ENCODE data around the gene NCR3LG1. TPM values are rescaled to one million over a fixed set of nuclear protein-coding genes. Genes with fewer than 3 reads are reported as not detected.
"Not testable (repeated sequence)": the region's sequence is repeated elsewhere in the genome, so short reads cannot be mapped to it uniquely, and the experiment has no call there.

Gene NCR3LG1
- polyA plus RNA-seq, 1 of the 3 experiments (the other 2 are of a cell fraction): 0.67 TPM

GRCh38 chr11:17423533-17424310 is 72.1 kb downstream of the NCR3LG1 start:
- Histone ChIP-seq H3K36me3 (replicated peaks in 1 of 2; ENCODE audit: control insufficient read depth in 1 of 2, insufficient read depth in 2 of 2, low read length in 1 of 2) (no peaks in the 10 kb centered on the region), H3K79me2 (ENCODE audit: insufficient read depth) (no peaks in the 10 kb centered on the region), H3F3A (replicated peaks; ENCODE audit: insufficient read depth) (no peaks in the 10 kb centered on the region), H3K4me3 (ENCODE audit: low read depth in 2 of 2, low read length in 1 of 2) (no peak overlapping the region), H3K9ac (no peak overlapping the region), H2AFZ (ENCODE audit: low read depth) (no peak overlapping the region), H3K9me3 (no peaks in the 10 kb centered on the region), H3K9me2 (no peaks in the 10 kb centered on the region), H4K20me1 (ENCODE audit: insufficient read depth) (no peaks in the 10 kb centered on the region), H3K4me1 (ENCODE audit: control insufficient read depth in 1 of 2, insufficient read depth in 2 of 2, low read depth in 1 of 2, low read length in 1 of 2) (peaks cover 0 to 5% of the 10 kb centered on the region in 2 experiments; a peak in 1 of 4 replicates), H3K27me3 (ENCODE audit: insufficient read depth) (peaks cover 10% of the 10 kb centered on the region; the same call in 1 of the 2 replicates), H3K4me2 (no peak overlapping the region), H3K27ac (ENCODE audit: low read depth in 2 of 2, low read length in 1 of 2) (no peak overlapping the region)
- DNase-seq: no peak
- POLR2A ChIA-PET: no interaction called here
- WGBS (ENCODE audit: low lambda C conversion rate): 61% methylated on average over 11 of the region's 11 CpGs
- TF ChIP-seq RAD21 (IDR thresholded peaks at IDR 0.05; ENCODE audit: low read length) (no peak), CTCF (IDR thresholded peaks at IDR 0.05) (no peak), TEAD4 (IDR thresholded peaks at IDR 0.05; ENCODE audit: borderline replicate concordance, insufficient read depth) (no peak), FOXJ3 (CRISPR knock-in tag; IDR thresholded peaks at IDR 0.05) (no peak), MXI1 (IDR thresholded peaks at IDR 0.05; ENCODE audit: low read depth, low read length) (no peak), TAF1 (IDR thresholded peaks at IDR 0.05; ENCODE audit: borderline replicate concordance, low read depth, low read length) (no peak), IRF3 (IDR thresholded peaks at IDR 0.05; ENCODE audit: low read depth, low read length) (no peak), MEF2A (IDR thresholded peaks at IDR 0.05; ENCODE audit: borderline replicate concordance, low read depth) (no peak), CHD2 (IDR thresholded peaks at IDR 0.05; ENCODE audit: low read length, partially characterized antibody) (no peak), EZH2phosphoT487 (IDR thresholded peaks at IDR 0.05; ENCODE audit: borderline replicate concordance, low read depth) (no peak), FOXM1 (IDR thresholded peaks at IDR 0.05; ENCODE audit: low read depth) (no peak), GABPA (IDR thresholded peaks at IDR 0.05; ENCODE audit: low read depth) (no peak), RCOR1 (IDR thresholded peaks at IDR 0.05; ENCODE audit: low read length) (no peak), ELF1 (IDR thresholded peaks at IDR 0.05) (no peak), USF2 (IDR thresholded peaks at IDR 0.05; ENCODE audit: borderline replicate concordance, low read depth, low read length) (no peak), ZBTB33 (IDR thresholded peaks at IDR 0.05; ENCODE audit: borderline replicate concordance, low read depth) (no peak)
- CTCF ChIA-PET: interaction anchor here (1.0 to 1.3 kb wide), 2 partner anchors 9 to 10 kb away, joined by 3 read pairs; no protein-coding TSS in a partner anchor

- H3K27me3 ChIP-seq (ENCODE audit: insufficient read depth): not testable (repeated sequence)
Measured at GRCh38 chr11:17426233-17426632, 74.6 kb downstream of the NCR3LG1 start.

More at GRCh38 chr11:17426233-17426632, 74.6 kb downstream of the NCR3LG1 start:
- H3K36me3 ChIP-seq (replicated peaks in 1 of 2; ENCODE audit: control insufficient read depth in 1 of 2, insufficient read depth in 2 of 2, low read length in 1 of 2); H3K9me2 ChIP-seq; H3K79me2 ChIP-seq (ENCODE audit: insufficient read depth); H2AFZ ChIP-seq (ENCODE audit: low read depth); H3K9me3 ChIP-seq; H3K9ac ChIP-seq; H3K27ac ChIP-seq (ENCODE audit: low read depth in 2 of 2, low read length in 1 of 2); DNase-seq; H3F3A ChIP-seq (replicated peaks; ENCODE audit: insufficient read depth); H3K4me3 ChIP-seq (ENCODE audit: low read depth in 2 of 2, low read length in 1 of 2); H3K4me2 ChIP-seq; H3K4me1 ChIP-seq (ENCODE audit: control insufficient read depth in 1 of 2, insufficient read depth in 2 of 2, low read depth in 1 of 2, low read length in 1 of 2); H4K20me1 ChIP-seq (ENCODE audit: insufficient read depth); POLR2A ChIA-PET: not testable (repeated sequence)
- 43% methylated on average over 5 of the region's 5 CpGs for WGBS (ENCODE audit: low lambda C conversion rate)
- CTCF ChIA-PET: interaction anchor here (1.0 to 1.1 kb wide), 3 partner anchors 20 to 78 kb away, joined by 3 to 5 read pairs (median 3); partner anchors contain the start of gene KCNJ11
